ENCODE results near the gene SUPT3H. TPM values are rescaled to one million over a fixed set of nuclear protein-coding genes. Genes with fewer than 3 reads are reported as not detected.

Gene SUPT3H
- total and polyA plus RNA-seq, 2 of the 8 experiments (the other 6 are each of a cell fraction or from before 2014, with no cell fraction given): 18.8 to 23.0 TPM

DNA sequence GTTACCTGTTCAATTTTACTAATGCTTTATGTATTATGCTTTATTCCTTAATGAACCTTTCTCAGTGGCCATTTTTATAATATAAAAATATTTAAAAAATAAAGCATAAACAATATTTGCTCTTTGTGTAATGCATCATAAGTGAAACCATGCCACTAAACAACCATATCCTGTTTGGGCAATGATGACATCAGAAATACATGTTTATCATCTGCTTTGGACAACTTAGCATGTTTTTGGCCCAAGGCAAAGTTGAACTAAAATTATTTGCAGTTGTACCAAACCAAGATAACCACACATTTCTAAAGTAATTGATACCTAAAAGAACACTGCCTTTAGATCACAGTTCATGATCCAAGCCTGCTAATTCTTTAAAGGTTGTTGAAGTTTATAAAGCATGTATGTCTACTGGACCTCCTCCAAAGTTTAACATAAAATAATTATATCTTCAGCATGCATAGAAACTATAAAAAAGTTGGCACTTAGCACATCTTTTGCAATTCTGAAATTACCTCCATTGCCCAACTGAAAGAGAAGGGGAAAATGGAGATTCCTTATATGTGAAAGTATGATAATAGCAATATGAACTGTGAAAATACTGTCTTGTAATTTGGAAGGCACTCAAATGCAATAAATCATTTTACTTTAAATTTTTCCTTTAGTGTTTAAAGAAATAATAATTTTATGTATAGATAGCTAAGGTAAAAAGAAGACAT lies 375.2 kb downstream of the SUPT3H start (continued):
- TF ChIP-seq, protein P1, sequence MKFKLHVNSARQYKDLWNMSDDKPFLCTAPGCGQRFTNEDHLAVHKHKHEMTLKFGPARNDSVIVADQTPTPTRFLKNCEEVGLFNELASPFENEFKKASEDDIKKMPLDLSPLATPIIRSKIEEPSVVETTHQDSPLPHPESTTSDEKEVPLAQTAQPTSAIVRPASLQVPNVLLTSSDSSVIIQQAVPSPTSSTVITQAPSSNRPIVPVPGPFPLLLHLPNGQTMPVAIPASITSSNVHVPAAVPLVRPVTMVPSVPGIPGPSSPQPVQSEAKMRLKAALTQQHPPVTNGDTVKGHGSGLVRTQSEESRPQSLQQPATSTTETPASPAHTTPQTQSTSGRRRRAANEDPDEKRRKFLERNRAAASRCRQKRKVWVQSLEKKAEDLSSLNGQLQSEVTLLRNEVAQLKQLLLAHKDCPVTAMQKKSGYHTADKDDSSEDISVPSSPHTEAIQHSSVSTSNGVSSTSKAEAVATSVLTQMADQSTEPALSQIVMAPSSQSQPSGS (IDR thresholded peaks at IDR 0.05; ENCODE audit: low read length): no peak
- no peak for TF ChIP-seq PHF8 (conservative IDR thresholded peaks at IDR 0.05; ENCODE audit: low read depth, low read length)
